IMR-90 (cell line): ENCODE measurements around the gene DUSP9.

Experiments used
- CEBPB ChIP-seq: IDR thresholded peaks from 2 replicates; pipeline ENCODE4 v1.6.1; 2012; ENCODE audit warnings: low read depth, low read length, improper control_type of control experiment
- CTCF ChIP-seq: conservative IDR thresholded peaks from 2 replicates; pipeline ENCODE4 v1.5.1; 2012; ENCODE audit warnings: mild to moderate bottlenecking, low read depth, low read length, improper control_type of control experiment
- MAFK ChIP-seq: IDR thresholded peaks from 2 replicates; pipeline ENCODE4 v1.6.1; 2012; ENCODE audit warnings: low read depth, low read length, improper control_type of control experiment
- POLR2A ChIP-seq: IDR thresholded peaks from 2 replicates; pipeline ENCODE4 v1.6.1; 2012; ENCODE audit warnings: mild to moderate bottlenecking, low read depth, low read length
- RAD21 ChIP-seq: IDR thresholded peaks from 2 replicates; pipeline ENCODE4 v1.6.1; 2012; ENCODE audit warnings: low read length, improper control_type of control experiment
- RCOR1 ChIP-seq: IDR thresholded peaks from 2 replicates; pipeline ENCODE4 v1.6.1; 2012; ENCODE audit warnings: mild to moderate bottlenecking, low read length, improper control_type of control experiment; ENCODE audit not compliant: insufficient replicate concordance
- RFX5 ChIP-seq: IDR thresholded peaks from 2 replicates; pipeline ENCODE4 v1.8.0; 2012; ENCODE audit warnings: low read depth, mild to moderate bottlenecking, low read length, moderate library complexity
- SMC3 ChIP-seq: fragments of 150-350 bp; IDR thresholded peaks from 2 replicates; pipeline ENCODE4 v1.6.1; 2016; ENCODE audit warnings: low read depth, mild to moderate bottlenecking, antibody characterized with exemption, low read length, moderate library complexity

- TF ChIP-seq CTCF (peak; percentile 52), RAD21 (0 out of 2 replicates have a peak, but pooled peaks have one; percentile 16), SMC3 (peak; percentile 22; the same call in 1 of the 2 replicates), MAFK (no peak), CEBPB (no peak), POLR2A (no peak), RFX5 (no peak), RCOR1 (no peak)
Observed at GRCh38 chrX:153669174-153669890, 22.3 kb downstream of the DUSP9 start.
